22Rv1 (cell line): ENCODE data around the gene PRTN3.
A peak's percentile ranks its signal among the peaks of the same experiment; 100 is the strongest.

Experiments used
- H3K27ac ChIP-seq: fragments of 450-650 bp; 2 replicates; pipeline ENCODE4 v1.5.1; 2017
- ZFX ChIP-seq: fragments of 450-650 bp; IDR thresholded peaks from 2 replicates; pipeline ENCODE4 v1.6.1; 2017; ENCODE audit warnings: antibody characterized with exemption, borderline replicate concordance
- TF ChIP-seq, protein P1 (sequence below): fragments of 450-650 bp; IDR thresholded peaks from 2 replicates; pipeline ENCODE4 v1.5.1; 2017; ENCODE audit warnings: mild to moderate bottlenecking

The PRTN3 gene

DNA sequence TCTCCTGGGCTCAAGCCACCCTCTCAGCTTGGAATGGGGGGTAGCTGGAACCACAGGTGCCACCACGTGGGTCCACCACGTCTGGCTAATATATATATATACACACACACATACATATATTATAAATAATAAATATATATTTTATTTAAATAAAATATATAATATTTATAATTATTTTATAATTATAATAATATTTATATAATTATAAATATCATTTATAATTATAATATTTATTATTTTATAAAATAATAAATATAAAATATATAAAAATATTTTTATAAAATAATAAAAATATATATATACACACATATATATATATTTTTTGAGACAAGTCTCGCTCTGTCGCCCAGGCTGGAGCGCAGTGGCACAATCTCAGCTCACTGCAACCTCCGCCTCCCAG, 13.8 kb downstream of the PRTN3 start:
- no peak for TF ChIP-seq ZFX
- TF ChIP-seq, protein P1, sequence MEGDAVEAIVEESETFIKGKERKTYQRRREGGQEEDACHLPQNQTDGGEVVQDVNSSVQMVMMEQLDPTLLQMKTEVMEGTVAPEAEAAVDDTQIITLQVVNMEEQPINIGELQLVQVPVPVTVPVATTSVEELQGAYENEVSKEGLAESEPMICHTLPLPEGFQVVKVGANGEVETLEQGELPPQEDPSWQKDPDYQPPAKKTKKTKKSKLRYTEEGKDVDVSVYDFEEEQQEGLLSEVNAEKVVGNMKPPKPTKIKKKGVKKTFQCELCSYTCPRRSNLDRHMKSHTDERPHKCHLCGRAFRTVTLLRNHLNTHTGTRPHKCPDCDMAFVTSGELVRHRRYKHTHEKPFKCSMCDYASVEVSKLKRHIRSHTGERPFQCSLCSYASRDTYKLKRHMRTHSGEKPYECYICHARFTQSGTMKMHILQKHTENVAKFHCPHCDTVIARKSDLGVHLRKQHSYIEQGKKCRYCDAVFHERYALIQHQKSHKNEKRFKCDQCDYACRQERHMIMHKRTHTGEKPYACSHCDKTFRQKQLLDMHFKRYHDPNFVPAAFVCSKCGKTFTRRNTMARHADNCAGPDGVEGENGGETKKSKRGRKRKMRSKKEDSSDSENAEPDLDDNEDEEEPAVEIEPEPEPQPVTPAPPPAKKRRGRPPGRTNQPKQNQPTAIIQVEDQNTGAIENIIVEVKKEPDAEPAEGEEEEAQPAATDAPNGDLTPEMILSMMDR = no peak
- H3K27ac ChIP-seq = no peak overlapping the region

DNA sequence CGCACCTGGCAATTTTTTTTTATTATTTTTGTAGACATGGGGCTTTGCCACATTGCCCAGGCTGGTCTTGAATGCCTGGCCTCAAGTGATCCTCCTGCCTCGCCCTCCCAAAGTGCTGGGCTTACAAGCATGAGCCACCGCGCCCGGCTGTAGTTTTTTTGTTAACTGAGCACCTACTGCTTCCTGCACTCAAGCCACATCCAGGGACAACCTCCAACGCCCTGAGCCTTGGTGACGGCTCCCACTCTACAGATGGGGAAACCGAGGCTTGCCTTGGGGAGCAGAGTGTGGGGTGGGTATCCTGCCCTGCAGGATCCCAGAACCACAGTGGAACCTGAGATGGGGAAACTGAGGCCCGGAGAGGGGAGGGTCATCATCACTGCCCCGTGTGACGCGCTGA, 14.3 kb downstream of the PRTN3 start:
- TF ChIP-seq ZFX = no peak
- TF ChIP-seq, protein P1 = no peak
- H3K27ac ChIP-seq = no peak overlapping the region

- no peak overlapping the region for H3K27ac ChIP-seq
- no peak for TF ChIP-seq ZFX
- TF ChIP-seq, protein P1 = no peak
Observed at GRCh38 chr19:855566-856120, 14.8 kb downstream of the PRTN3 start.

DNA sequence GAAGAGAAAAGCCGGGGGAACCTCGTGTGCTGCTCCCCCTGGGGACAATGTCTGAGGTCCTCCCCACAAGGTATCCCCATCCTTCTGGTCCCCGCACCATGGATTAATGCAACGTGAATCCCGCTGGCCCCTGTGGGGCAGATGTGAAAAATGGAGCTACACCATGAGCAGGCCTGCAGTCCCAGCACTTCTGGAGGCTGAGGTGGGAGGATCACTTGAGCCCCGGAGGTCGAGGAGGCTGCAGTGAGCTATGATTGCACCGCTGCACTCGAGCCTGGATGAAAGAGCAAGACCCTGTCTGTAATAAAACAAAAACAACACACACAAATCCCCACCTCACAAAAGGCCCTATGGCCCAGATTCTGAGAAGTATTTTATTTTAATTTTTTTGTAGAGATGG, 17.5 kb downstream of the PRTN3 start:
- TF ChIP-seq ZFX = no peak
- TF ChIP-seq, protein P1 = no peak
- no peak overlapping the region for H3K27ac ChIP-seq

DNA sequence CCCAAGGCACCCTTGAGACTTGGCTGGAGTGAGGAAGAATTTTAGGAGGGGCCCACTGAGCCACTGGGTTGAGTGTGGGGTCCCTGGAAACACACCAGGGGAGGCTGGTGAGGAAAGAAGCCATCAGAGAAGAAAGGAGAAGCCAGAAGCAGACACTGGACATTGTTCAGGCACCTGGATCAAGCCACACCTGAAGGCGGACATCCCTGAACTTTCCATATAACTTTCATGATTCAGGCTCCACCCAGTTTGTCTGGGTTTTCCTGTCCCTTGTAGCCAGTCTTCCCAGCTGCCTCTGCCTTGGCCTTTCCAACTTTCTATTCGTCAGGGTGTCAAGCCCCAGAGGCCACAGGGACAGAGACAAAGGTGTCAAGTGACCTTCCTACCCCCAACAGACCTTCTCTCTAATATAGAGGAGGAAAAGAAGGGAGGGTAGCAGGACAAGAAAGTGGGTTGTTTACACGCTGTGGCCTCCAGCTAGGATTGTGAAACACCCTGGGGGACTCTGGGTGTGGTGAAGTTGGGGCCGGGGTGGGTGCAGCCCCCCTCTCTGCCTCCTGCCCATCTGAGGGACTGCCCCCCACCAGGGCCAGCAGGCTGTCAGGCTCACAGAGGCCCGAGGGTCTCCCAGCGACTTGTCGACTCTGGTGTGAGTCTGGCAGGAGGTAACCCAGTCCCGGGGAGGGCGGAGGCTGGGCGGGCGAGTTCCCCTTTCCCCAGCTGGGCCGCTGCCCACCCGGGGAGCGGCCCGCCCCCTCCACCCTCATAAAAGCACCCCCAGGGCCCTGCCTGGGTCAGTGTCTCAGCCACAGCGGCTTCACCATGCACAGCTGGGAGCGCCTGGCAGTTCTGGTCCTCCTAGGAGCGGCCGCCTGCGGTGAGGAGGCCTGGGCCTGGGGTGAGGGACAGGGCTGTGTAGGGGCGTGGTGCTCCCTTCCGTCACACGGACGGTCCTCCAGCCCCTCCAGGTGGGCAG, 18.4 kb downstream of the PRTN3 start, which contains the start of gene CFD:
TSS of gene CFD (plus strand) at position 797 of the 976 bp plus-strand sequence. CDS start at position 823, 26 bp downstream.
- H3K27ac ChIP-seq = peak within 1 kb of the TSS; percentile 88

GRCh38 chr19:861141-861755, 20.4 kb downstream of the PRTN3 start:
- TF ChIP-seq, protein P1 = no peak
- no peak for TF ChIP-seq ZFX

More for the DNA sequence above, 18.4 kb downstream of the PRTN3 start, which contains the start of gene CFD:
- no peak for TF ChIP-seq ZFX
- TF ChIP-seq, protein P1 = no peak

More at GRCh38 chr19:861141-861755, 20.4 kb downstream of the PRTN3 start:
- H3K27ac ChIP-seq = peak overlapping the region; percentile 88
